Stomach (tissue), 4 donors: ENCODE results near the gene FAM47E.

Experiments used
- CTCF ChIP-seq, 7 experiments: fragments of 450-650 bp in 4 of 7; fragments of 200-600 bp in 3 of 7; sonication (generic) in 3 of 7; IDR thresholded peaks; one replicate each; pipeline ENCODE4 v1.5.1; 2016 to 2019; ENCODE audit warnings: antibody characterized with exemption in 7 of 7, control low read depth in 2 of 7, mild to moderate bottlenecking in 1 of 7
- EP300 ChIP-seq: sonication (generic); formaldehyde crosslinking; IDR thresholded peaks from one replicate; pipeline ENCODE4 v1.6.1; 2017; ENCODE audit warnings: antibody characterized with exemption
- POLR2A ChIP-seq, 4 donors: fragments of 450-650 bp; IDR thresholded peaks; one replicate each; pipeline ENCODE4 v1.6.1; 2016; ENCODE audit warnings: antibody characterized with exemption in 4 of 4, control low read depth in 2 of 4, mild to moderate bottlenecking in 1 of 4, moderate library complexity in 1 of 4

GRCh38 chr4:76256968-76257367 lies 5.4 kb downstream of the FAM47E start:
- TF ChIP-seq CTCF (IDR thresholded peaks at IDR 0.05): no peak
- no peak for TF ChIP-seq EP300
- no peak for TF ChIP-seq POLR2A (IDR thresholded peaks at IDR 0.05)
